T-cell (primary cell): Measurements from ENCODE around the gene OR8J3. TPM values are rescaled to one million over a fixed set of nuclear protein-coding genes. Genes with fewer than 3 reads are reported as not detected.

ENCODE experiments used
- ATAC-seq, 4 experiments: fragments of 200-7000 bp in 3 of 4; fragments of 150-1000 bp in 1 of 4; cut with Tn5 transposase; replicated peaks in 1 of 4; 1 replicate in 3 of 4; 2 replicates in 1 of 4; pipeline ENCODE4 v1.10.0; 2021; ENCODE audit warnings: moderate library complexity in 3 of 4, mild to moderate bottlenecking in 2 of 4, moderate number of reproducible peaks in 1 of 4
- CTCF ChIA-PET, 2 donors: fragments of 300-600 bp; sonication (Branson Sonifier 250); formaldehyde crosslinking; loops; one replicate each; lab custom pipeline; 2022; ENCODE audit warnings: antibody characterized with exemption in 2 of 2; lab: Charles Lee
- POLR2A ChIA-PET, 2 donors: fragments of 300-600 bp; sonication (Branson Sonifier 250); formaldehyde crosslinking; loops; one replicate each; lab custom pipeline; 2022; ENCODE audit warnings: antibody characterized with exemption in 2 of 2; lab: Charles Lee
- DNase-seq, 35 experiments: peaks; one replicate each; pipeline versions ENCODE4 v3.0.0 to v3.0.0-alpha.2; 2013 to 2023
- H3K27ac ChIP-seq: one replicate; pipeline ENCODE4 v1.5.1; 2013; ENCODE audit warnings: low read length
- H3K27me3 ChIP-seq, 2 experiments: replicated peaks in 1 of 2; 1 replicate in 1 of 2; 2 replicates in 1 of 2; pipeline versions ENCODE4 v1.6.1 to v1.7.0; 2013; ENCODE audit warnings: low read length in 1 of 2, mixed read lengths in 1 of 2; ENCODE audit not compliant: control insufficient read depth in 2 of 2, insufficient read depth in 2 of 2; ENCODE audit errors: extremely low read depth in 1 of 2
- H3K36me3 ChIP-seq, 2 donors: 1 replicate in 1 of 2; 2 replicates in 1 of 2; pipeline versions ENCODE4 v1.6.1 to v1.7.0; 2013; ENCODE audit warnings: low read length in 1 of 2; ENCODE audit not compliant: control insufficient read depth in 2 of 2, insufficient read depth in 1 of 2; ENCODE audit errors: extremely low read depth in 1 of 2
- H3K4me1 ChIP-seq, 2 experiments: 1 replicate in 1 of 2; 2 replicates in 1 of 2; pipeline versions ENCODE4 v1.6.1 to v1.7.0; 2013; ENCODE audit warnings: low read length in 2 of 2, mixed read lengths in 1 of 2; ENCODE audit not compliant: insufficient read depth in 2 of 2, control insufficient read depth in 1 of 2; ENCODE audit errors: extremely low read depth in 1 of 2
- H3K4me3 ChIP-seq, 2 donors: 1 replicate in 1 of 2; 2 replicates in 1 of 2; pipeline versions ENCODE4 v1.5.1 to v1.7.0; 2013; ENCODE audit warnings: mild to moderate bottlenecking in 2 of 2, low read length in 1 of 2, moderate library complexity in 1 of 2; ENCODE audit not compliant: control insufficient read depth in 1 of 2; ENCODE audit errors: extremely low read depth in 1 of 2
- H3K9me3 ChIP-seq: 2 replicates; pipeline ENCODE4 v1.7.0; 2013
- H3K27ac Mint-ChIP-seq, 2 donors: one replicate each; pipeline ENCODE4 v1.8.0; 2020 to 2021; ENCODE audit warnings: mild to moderate bottlenecking in 2 of 2, mixed read lengths in 2 of 2
- H3K27me3 Mint-ChIP-seq, 2 donors: one replicate each; pipeline ENCODE4 v1.8.0; 2021 to 2022; ENCODE audit warnings: mixed read lengths in 2 of 2
- H3K36me3 Mint-ChIP-seq: one replicate; pipeline ENCODE4 v1.8.0; 2021; ENCODE audit warnings: mixed read lengths
- H3K4me1 Mint-ChIP-seq, 3 donors: one replicate each; pipeline ENCODE4 v1.8.0; 2020 to 2022; ENCODE audit warnings: mixed read lengths in 3 of 3, mild to moderate bottlenecking in 1 of 3
- H3K4me3 Mint-ChIP-seq, 3 donors: one replicate each; pipeline ENCODE4 v1.8.0; 2020 to 2022; ENCODE audit warnings: mild to moderate bottlenecking in 3 of 3, mixed read lengths in 3 of 3, moderate library complexity in 3 of 3
- H3K9me3 Mint-ChIP-seq, 3 donors: one replicate each; pipeline ENCODE4 v1.8.0; 2020 to 2022; ENCODE audit warnings: mixed read lengths in 3 of 3
- WGBS: methylation state at CpG from one replicate; pipeline ENCODE4 v1.1.5; 2013; ENCODE audit warnings: missing lambda C conversion rate; ENCODE audit not compliant: insufficient coverage; 5-methylcytosine and 5-hydroxymethylcytosine counted together
- total RNA-seq, 35 experiments: library from RNA in 6 of 35; stranded (reverse) in 6 of 35; fragments of 120-200 nt in 1 of 35; gene quantifications; one replicate each; pipeline versions ENCODE4 v1.2.1 to v1.2.4 and lab custom pipeline; 2013 to 2026

OR8J3 gene
- total RNA-seq, 5 donors from 2014 or later (not counting 1 experiment from before 2014, with no cell fraction given): not detected

DNA sequence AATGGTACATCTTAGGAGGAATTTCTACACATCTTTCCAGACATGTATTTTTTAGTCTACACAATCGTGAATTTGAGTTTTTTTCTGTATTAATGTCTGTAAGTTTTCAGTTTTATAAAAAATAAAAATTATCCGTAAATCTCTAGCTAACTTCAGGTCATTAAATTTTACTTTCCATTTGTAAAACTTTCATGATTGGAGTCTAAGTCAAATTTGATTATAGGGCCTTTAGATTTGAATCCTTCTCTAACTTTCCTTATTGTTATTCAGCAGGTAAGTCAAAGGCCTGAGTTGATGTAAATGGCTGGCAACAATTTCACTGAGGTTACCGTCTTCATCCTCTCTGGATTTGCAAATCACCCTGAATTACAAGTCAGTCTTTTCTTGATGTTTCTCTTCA, 47.0 kb downstream of the OR8J3 start, which contains the start of gene OR8I2:
TSS of gene OR8I2 (plus strand) at position 301 of the 400 bp plus-strand sequence. CDS start at position 301, 0 bp downstream.
- H3K4me3 ChIP-seq: no peak within 1 kb of the TSS
- Mint-ChIP-seq H3K9me3 (peaks cover 14 to 19% (median 17%) of the 10 kb centered on the region in 3 donors), H3K4me3 (no peak within 1 kb of the TSS), H3K27me3 (no peaks in the 10 kb centered on the region), H3K27ac (no peak within 1 kb of the TSS), H3K36me3 (no peaks in the 10 kb centered on the region), H3K4me1 (no peaks in the 10 kb centered on the region)
- no peak for ATAC-seq
- 87% methylated on average over 1 of the region's 3 CpGs for WGBS
- CTCF ChIA-PET: no interaction called here
- no peaks in the 10 kb centered on the region for H3K27me3 ChIP-seq
- H3K27ac ChIP-seq: no peak within 1 kb of the TSS
- no peaks in the 10 kb centered on the region for H3K9me3 ChIP-seq
- no peak for DNase-seq
- H3K36me3 ChIP-seq: no peaks in the 10 kb centered on the region
- POLR2A ChIA-PET: no interaction called here
- no peaks in the 10 kb centered on the region for H3K4me1 ChIP-seq

DNA sequence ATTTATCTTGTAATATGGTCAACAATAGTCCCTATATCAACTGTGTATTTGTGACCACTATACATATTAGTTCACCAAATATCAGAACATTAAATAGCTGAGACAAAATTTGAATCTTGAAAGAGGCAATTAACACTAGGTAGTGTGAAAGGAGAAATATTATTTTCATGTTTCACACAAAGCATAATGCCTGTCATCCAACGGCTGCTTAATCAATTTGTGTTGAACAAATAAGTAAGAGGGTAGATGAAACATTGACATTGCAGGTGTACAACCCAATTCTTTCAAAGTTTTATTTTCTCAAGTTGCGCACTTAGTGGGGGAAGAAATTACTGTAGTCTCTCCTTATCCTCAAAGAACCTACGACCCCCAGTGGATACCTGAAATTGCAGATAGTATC, 50.3 kb downstream of the OR8J3 start:
- ChIA-PET POLR2A (no interaction called here), CTCF (no interaction called here)
- Mint-ChIP-seq H3K4me1 (no peaks in the 10 kb centered on the region), H3K36me3 (no peaks in the 10 kb centered on the region), H3K27me3 (no peaks in the 10 kb centered on the region), H3K9me3 (peaks cover 5 to 11% (median 10%) of the 10 kb centered on the region in 3 donors), H3K27ac (no peak overlapping the region), H3K4me3 (no peak overlapping the region)
- Histone ChIP-seq H3K36me3 (no peaks in the 10 kb centered on the region), H3K4me1 (no peaks in the 10 kb centered on the region), H3K9me3 (no peaks in the 10 kb centered on the region), H3K27ac (no peak overlapping the region), H3K27me3 (no peaks in the 10 kb centered on the region), H3K4me3 (no peak overlapping the region)
- ATAC-seq (no peak), DNase-seq (no peak)
- WGBS: no CpG with 5 or more reads among the region's 3 CpGs

Other genes starting within 250 kb of the OR8J3 start
- not detected for gene OR5W2, start 225.6 kb downstream of the OR8J3 start, total RNA-seq
- not detected for gene OR5I1, start 203.8 kb downstream of the OR8J3 start, total RNA-seq
- gene OR10AG1, start 170.3 kb downstream of the OR8J3 start, total RNA-seq: not detected
- not detected for gene OR5F1, start 145.6 kb downstream of the OR8J3 start, total RNA-seq
- not detected for gene OR5AS1, start 112.5 kb downstream of the OR8J3 start, total RNA-seq
- gene OR8I2, start 46.9 kb downstream of the OR8J3 start, total RNA-seq: not detected
- gene OR8H2, start 36.5 kb downstream of the OR8J3 start, total RNA-seq: not detected
- gene OR8H3, start 17.8 kb downstream of the OR8J3 start, total RNA-seq: not detected
- gene OR8K5, start 20.1 kb upstream of the OR8J3 start, total RNA-seq: not detected
- gene OR5J2, start 36.4 kb upstream of the OR8J3 start, total RNA-seq: not detected
- not detected for gene OR5T2, start 94.1 kb upstream of the OR8J3 start, total RNA-seq
- not detected for gene OR5T3, start 112.1 kb upstream of the OR8J3 start, total RNA-seq
- gene OR5T1, start 134.0 kb upstream of the OR8J3 start, total RNA-seq: not detected
- not detected for gene OR8H1, start 152.1 kb upstream of the OR8J3 start, total RNA-seq
- gene OR8K3, start 174.9 kb upstream of the OR8J3 start, total RNA-seq: not detected
- not detected for gene OR8K1, start 205.8 kb upstream of the OR8J3 start, total RNA-seq
- not detected for gene OR8J1, start 214.1 kb upstream of the OR8J3 start, total RNA-seq
- not detected for gene OR8U1, start 235.4 kb upstream of the OR8J3 start, total RNA-seq